H9 (cell line): Measurements from ENCODE around the gene WAC. TPM values are rescaled to one million over a fixed set of nuclear protein-coding genes. Genes with fewer than 3 reads are reported as not detected.

Experiments
- DNase-seq: peaks from one replicate; pipeline ENCODE4 v3.0.0-alpha.2; 2017
- H2AFZ ChIP-seq: one replicate; pipeline ENCODE4 v1.6.1; 2013; ENCODE audit warnings: mild to moderate bottlenecking, low read length, control low read depth, moderate library complexity
- H2AK5ac ChIP-seq: 2 replicates; pipeline ENCODE4 v1.6.1; 2013; ENCODE audit warnings: low read length, control low read depth, mixed read lengths; ENCODE audit not compliant: insufficient read length
- H2BK120ac ChIP-seq: one replicate; pipeline ENCODE4 v1.6.1; 2013; ENCODE audit warnings: low read depth, mild to moderate bottlenecking, low read length, control low read depth, inconsistent platforms; ENCODE audit not compliant: poor library complexity, severe bottlenecking
- H2BK12ac ChIP-seq: 2 replicates; pipeline ENCODE4 v1.6.1; 2013; ENCODE audit warnings: low read length, control low read depth, mixed read lengths, low read depth; ENCODE audit not compliant: insufficient read length
- H2BK15ac ChIP-seq: 2 replicates; pipeline ENCODE4 v1.6.1; 2013; ENCODE audit warnings: low read depth, low read length, control low read depth
- H2BK20ac ChIP-seq: one replicate; pipeline ENCODE4 v1.6.1; 2013; ENCODE audit warnings: low read depth, mild to moderate bottlenecking, low read length, control low read depth, inconsistent platforms; ENCODE audit not compliant: poor library complexity, severe bottlenecking
- H2BK5ac ChIP-seq: 2 replicates; pipeline ENCODE4 v1.6.1; 2013; ENCODE audit warnings: low read length, control low read depth, mixed read lengths; ENCODE audit not compliant: insufficient read length
- H3K14ac ChIP-seq: 2 replicates; pipeline ENCODE4 v1.6.1; 2013; ENCODE audit warnings: low read length, control low read depth; ENCODE audit not compliant: insufficient read depth
- H3K18ac ChIP-seq: 2 replicates; pipeline ENCODE4 v1.6.1; 2013; ENCODE audit warnings: low read depth, mild to moderate bottlenecking, mixed read lengths, low read length, control low read depth; ENCODE audit not compliant: insufficient read length
- H3K23ac ChIP-seq: 2 replicates; pipeline ENCODE4 v1.6.1; 2013; ENCODE audit warnings: low read length, control low read depth, mixed read lengths, low read depth; ENCODE audit not compliant: insufficient read length
- H3K23me2 ChIP-seq: 2 replicates; pipeline ENCODE4 v1.6.1; 2013; ENCODE audit warnings: low read depth, mild to moderate bottlenecking, mixed read lengths, low read length, control low read depth; ENCODE audit not compliant: insufficient read length, poor library complexity, severe bottlenecking
- H3K27ac ChIP-seq: 2 replicates; pipeline ENCODE4 v1.5.1; 2013; ENCODE audit warnings: low read length, control low read depth, mixed read lengths, low read depth; ENCODE audit not compliant: insufficient read length
- H3K27me3 ChIP-seq: 2 replicates; pipeline ENCODE4 v1.6.1; 2013; ENCODE audit warnings: low read length, control low read depth, inconsistent platforms; ENCODE audit not compliant: insufficient read depth
- H3K4ac ChIP-seq: 2 replicates; pipeline ENCODE4 v1.6.1; 2013; ENCODE audit warnings: low read depth, mild to moderate bottlenecking, control low read depth, inconsistent platforms, low read length, moderate library complexity
- H3K4me1 ChIP-seq: 2 replicates; pipeline ENCODE4 v1.6.1; 2013; ENCODE audit warnings: low read length, control low read depth, inconsistent platforms; ENCODE audit not compliant: insufficient read depth
- H3K4me2 ChIP-seq: 2 replicates; pipeline ENCODE4 v1.6.1; 2013; ENCODE audit warnings: low read length, control low read depth, mixed read lengths; ENCODE audit not compliant: insufficient read length, insufficient read depth
- H3K56ac ChIP-seq: 2 replicates; pipeline ENCODE4 v1.6.1; 2013; ENCODE audit warnings: low read depth, mild to moderate bottlenecking, mixed read lengths, low read length, control low read depth; ENCODE audit not compliant: insufficient read length
- H3K79me1 ChIP-seq: 2 replicates; pipeline ENCODE4 v1.6.1; 2013; ENCODE audit warnings: low read depth, mild to moderate bottlenecking, moderate library complexity, low read length, control low read depth, inconsistent platforms; ENCODE audit not compliant: insufficient read depth, poor library complexity, severe bottlenecking
- H3K79me2 ChIP-seq: 2 replicates; pipeline ENCODE4 v1.6.1; 2013; ENCODE audit warnings: low read length, control low read depth, inconsistent platforms; ENCODE audit not compliant: insufficient read depth
- H3K9ac ChIP-seq: 2 replicates; pipeline ENCODE4 v1.6.1; 2013; ENCODE audit warnings: low read length, control low read depth, mixed read lengths; ENCODE audit not compliant: insufficient read length; ENCODE audit errors: extremely low read depth
- H3K9me3 ChIP-seq: one replicate; pipeline ENCODE4 v1.6.1; 2013; ENCODE audit warnings: low read depth, low read length, inconsistent platforms; ENCODE audit not compliant: control insufficient read depth
- H3T11ph ChIP-seq: one replicate; pipeline ENCODE4 v1.6.1; 2013; ENCODE audit warnings: mild to moderate bottlenecking, low read length, control low read depth, inconsistent platforms
- H4K20me1 ChIP-seq: one replicate; pipeline ENCODE4 v1.6.1; 2013; ENCODE audit not compliant: control insufficient read depth, insufficient read length, insufficient read depth
- H4K5ac ChIP-seq: 2 replicates; pipeline ENCODE4 v1.6.1; 2013; ENCODE audit warnings: low read depth, mild to moderate bottlenecking, mixed read lengths, low read length, control low read depth; ENCODE audit not compliant: insufficient read length
- H4K8ac ChIP-seq: replicated peaks from 2 replicates; pipeline ENCODE4 v1.6.1; 2013; ENCODE audit warnings: low read length, control low read depth, mixed read lengths, low read depth; ENCODE audit not compliant: insufficient read length
- H4K91ac ChIP-seq: 2 replicates; pipeline ENCODE4 v1.6.1; 2013; ENCODE audit warnings: low read depth, mild to moderate bottlenecking, moderate library complexity, mixed read lengths, low read length, control low read depth; ENCODE audit not compliant: insufficient read length
- H3K27ac Mint-ChIP-seq, 3 experiments: 2 replicates in 2 of 3; 3 replicates in 1 of 3; pipeline ENCODE4 v1.8.0; 2020 to 2021; ENCODE audit warnings: mixed read lengths in 3 of 3, mild to moderate bottlenecking in 1 of 3, moderate library complexity in 1 of 3
- H3K27me3 Mint-ChIP-seq: 2 replicates; pipeline ENCODE4 v1.8.0; 2021; ENCODE audit warnings: low read depth, mild to moderate bottlenecking, moderate library complexity, mixed read lengths
- H3K36me3 Mint-ChIP-seq, 3 experiments: 2 replicates in 2 of 3; 3 replicates in 1 of 3; pipeline ENCODE4 v1.8.0; 2020 to 2021; ENCODE audit warnings: low read depth in 3 of 3, mixed read lengths in 3 of 3; ENCODE audit not compliant: insufficient read depth in 1 of 3
- H3K4me1 Mint-ChIP-seq, 2 experiments: 2 replicates each; pipeline ENCODE4 v1.8.0; 2020; ENCODE audit warnings: mixed read lengths in 2 of 2
- H3K4me3 Mint-ChIP-seq, 2 experiments: 2 replicates in 1 of 2; 3 replicates in 1 of 2; pipeline ENCODE4 v1.8.0; 2020 to 2021; ENCODE audit warnings: mild to moderate bottlenecking in 2 of 2, mixed read lengths in 2 of 2, moderate library complexity in 1 of 2
- H3K9me3 Mint-ChIP-seq, 2 experiments: 2 replicates in 1 of 2; 3 replicates in 1 of 2; pipeline ENCODE4 v1.8.0; 2020; ENCODE audit warnings: mild to moderate bottlenecking in 2 of 2, mixed read lengths in 2 of 2, moderate library complexity in 1 of 2
- CTCF ChIP-seq: fragments of 200-600 bp; sonication (generic); conservative IDR thresholded peaks from 3 replicates; pipeline ENCODE4 v1.8.0; 2021; ENCODE audit warnings: antibody characterized with exemption, mild to moderate bottlenecking
- WGBS: extraction: QIAGEN DNeasy Blood & Tissue Kit; methylation state at CpG from one replicate; pipeline ENCODE4 v1.1.7; 2013; ENCODE audit warnings: missing lambda C conversion rate, low lambda C conversion rate, mixed read lengths; ENCODE audit not compliant: insufficient read length; ENCODE audit errors: extremely low coverage; 5-methylcytosine and 5-hydroxymethylcytosine counted together
- total RNA-seq: library from RNA; stranded (reverse); gene quantifications from 2 replicates; pipeline ENCODE4 v1.2.1, GENCODE V29; 2021

WAC gene
- total RNA-seq, 1 experiment from 2014 or later, result 130 TPM

GRCh38 chr10:28628184-28628893, 95.4 kb downstream of the WAC start:
- Histone ChIP-seq H3K4me2 (no peak overlapping the region), H3T11ph (no peak overlapping the region), H2BK15ac (no peak overlapping the region), H3K14ac (no peak overlapping the region; the same call in 1 of the 2 replicates), H4K91ac (no peak overlapping the region), H3K79me2 (no peaks in the 10 kb centered on the region), H2AFZ (no peak overlapping the region), H2BK5ac (no peak overlapping the region), H3K9me3 (no peaks in the 10 kb centered on the region), H3K27me3 (no peaks in the 10 kb centered on the region), H3K56ac (no peak overlapping the region), H2BK20ac (no peak overlapping the region), H3K4me1 (no peaks in the 10 kb centered on the region), H2AK5ac (no peak overlapping the region), H4K8ac (no peak overlapping the region), H3K23ac (no peak overlapping the region), H3K9ac (no peak overlapping the region), H3K79me1 (no peaks in the 10 kb centered on the region), H3K18ac (no peak overlapping the region), H3K23me2 (no peaks in the 10 kb centered on the region), H4K5ac (no peak overlapping the region), H2BK12ac (no peak overlapping the region), H4K20me1 (no peaks in the 10 kb centered on the region), H3K27ac (no peak overlapping the region), H2BK120ac (no peak overlapping the region), H3K4ac (no peak overlapping the region)
- DNase-seq, result peak; percentile 83
- H3K27ac Mint-ChIP-seq, result no peak overlapping the region
- no peak overlapping the region; a peak in 1 of 5 replicates for H3K4me3 Mint-ChIP-seq
- peaks cover 3% of the 10 kb centered on the region; the same call in 1 of the 2 replicates for H3K27me3 Mint-ChIP-seq
- H3K9me3 Mint-ChIP-seq, result no peaks in the 10 kb centered on the region; a peak in 1 of 5 replicates
- H3K4me1 Mint-ChIP-seq, result peaks cover 7 to 9% of the 10 kb centered on the region in 2 experiments; a peak in 2 of 4 replicates
- WGBS, result no CpG with 5 or more reads among the region's 15 CpGs
- TF ChIP-seq CTCF, result peak; percentile 93
- H3K36me3 Mint-ChIP-seq, result no peaks in the 10 kb centered on the region
